IgD-negative memory B cell (primary cell): ENCODE results near the gene CARM1. TPM values are rescaled to one million over a fixed set of nuclear protein-coding genes. Genes with fewer than 3 reads are reported as not detected.
A peak's percentile ranks its signal among the peaks of the same experiment; 100 is the strongest.

ENCODE experiments used
- H3K27ac Mint-ChIP-seq, 3 donors: one replicate each; pipeline ENCODE4 v1.8.0; 2020 to 2022; ENCODE audit warnings: mild to moderate bottlenecking in 3 of 3, mixed read lengths in 3 of 3, moderate library complexity in 1 of 3
- H3K27me3 Mint-ChIP-seq: one replicate; pipeline ENCODE4 v1.8.0; 2021; ENCODE audit warnings: mixed read lengths
- H3K36me3 Mint-ChIP-seq: one replicate; pipeline ENCODE4 v1.8.0; 2020; ENCODE audit warnings: mild to moderate bottlenecking, mixed read lengths
- H3K4me1 Mint-ChIP-seq, 3 donors: one replicate each; pipeline ENCODE4 v1.8.0; 2020 to 2022; ENCODE audit warnings: mixed read lengths in 3 of 3, mild to moderate bottlenecking in 1 of 3
- H3K4me3 Mint-ChIP-seq, 4 donors: one replicate each; pipeline ENCODE4 v1.8.0; 2020 to 2022; ENCODE audit warnings: mild to moderate bottlenecking in 4 of 4, mixed read lengths in 4 of 4, moderate library complexity in 3 of 4
- H3K9me3 Mint-ChIP-seq, 3 donors: one replicate each; pipeline ENCODE4 v1.8.0; 2020 to 2021; ENCODE audit warnings: mixed read lengths in 3 of 3, mild to moderate bottlenecking in 1 of 3
- polyA plus RNA-seq: library from polyadenylated mRNA; unstranded; fragments of 300-500 nt; fragmentation: Illumina TruSeq; gene quantifications from one replicate; pipeline ENCODE4 v1.2.3, GENCODE V29; 2021

Gene CARM1
- polyA plus RNA-seq, 1 donor from 2014 or later: 1.4 TPM

- no peaks in the 10 kb centered on the region for H3K9me3 Mint-ChIP-seq
- H3K36me3 Mint-ChIP-seq: peaks cover 3% of the 10 kb centered on the region
- no peak overlapping the region for H3K27ac Mint-ChIP-seq
- H3K4me3 Mint-ChIP-seq: no peak overlapping the region
- no peaks in the 10 kb centered on the region for H3K27me3 Mint-ChIP-seq
- H3K4me1 Mint-ChIP-seq: peaks cover 6 to 16% (median 10%) of the 10 kb centered on the region in 3 donors
Measured at GRCh38 chr19:10895363-10895762, 24.0 kb downstream of the CARM1 start.

- H3K4me1 Mint-ChIP-seq: peaks cover 6 to 17% (median 10%) of the 10 kb centered on the region in 3 donors
Measured at GRCh38 chr19:10895920-10896319, 24.6 kb downstream of the CARM1 start.

GRCh38 chr19:10896851-10897526 lies 25.6 kb downstream of the CARM1 start:
- peaks cover 5% of the 10 kb centered on the region for H3K36me3 Mint-ChIP-seq
- H3K27me3 Mint-ChIP-seq: no peaks in the 10 kb centered on the region
- peak overlapping the region in 1 of 3 donors; percentile 35 for H3K27ac Mint-ChIP-seq
- H3K4me3 Mint-ChIP-seq: no peak overlapping the region
- peaks cover 6 to 17% (median 10%) of the 10 kb centered on the region in 3 donors for H3K4me1 Mint-ChIP-seq
- no peaks in the 10 kb centered on the region for H3K9me3 Mint-ChIP-seq

More at GRCh38 chr19:10895920-10896319, 24.6 kb downstream of the CARM1 start:
- Mint-ChIP-seq H3K9me3 (no peaks in the 10 kb centered on the region), H3K36me3 (peaks cover 4% of the 10 kb centered on the region), H3K27ac (no peak overlapping the region), H3K27me3 (no peaks in the 10 kb centered on the region), H3K4me3 (no peak overlapping the region)

- peaks cover 11% of the 10 kb centered on the region for H3K36me3 Mint-ChIP-seq
- no peak overlapping the region for H3K4me3 Mint-ChIP-seq
- peaks cover 6 to 17% (median 13%) of the 10 kb centered on the region in 3 donors for H3K4me1 Mint-ChIP-seq
- peak overlapping the region in 1 of 3 donors; percentile 7 for H3K27ac Mint-ChIP-seq
- H3K27me3 Mint-ChIP-seq: no peaks in the 10 kb centered on the region
- H3K9me3 Mint-ChIP-seq: peaks cover 0 to 5% (median 0%) of the 10 kb centered on the region in 3 donors
Measured at GRCh38 chr19:10898633-10899032, 27.3 kb downstream of the CARM1 start.

- H3K9me3 Mint-ChIP-seq: peaks cover 0 to 5% (median 0%) of the 10 kb centered on the region in 3 donors
- no peaks in the 10 kb centered on the region for H3K27me3 Mint-ChIP-seq
- peaks cover 6 to 17% (median 13%) of the 10 kb centered on the region in 3 donors for H3K4me1 Mint-ChIP-seq
- peaks cover 11% of the 10 kb centered on the region for H3K36me3 Mint-ChIP-seq
- peak overlapping the region in 1 of 3 donors; percentile 7 for H3K27ac Mint-ChIP-seq
- no peak overlapping the region for H3K4me3 Mint-ChIP-seq
Measured at GRCh38 chr19:10899151-10899653, 27.8 kb downstream of the CARM1 start.

- Mint-ChIP-seq H3K9me3 (peaks cover 0 to 2% (median 0%) of the 10 kb centered on the region in 3 donors), H3K27ac (no peak overlapping the region), H3K36me3 (peaks cover 6% of the 10 kb centered on the region), H3K4me1 (peaks cover 0 to under 1% (median 0%) of the 10 kb centered on the region in 3 donors), H3K27me3 (no peaks in the 10 kb centered on the region), H3K4me3 (no peak overlapping the region)
Measured at GRCh38 chr19:10907925-10908324, 36.6 kb downstream of the CARM1 start.

GRCh38 chr19:10908380-10908960 lies 37.1 kb downstream of the CARM1 start:
- Mint-ChIP-seq H3K36me3 (peaks cover 3% of the 10 kb centered on the region), H3K27ac (no peak overlapping the region), H3K27me3 (no peaks in the 10 kb centered on the region), H3K9me3 (no peaks in the 10 kb centered on the region), H3K4me1 (no peaks in the 10 kb centered on the region), H3K4me3 (no peak overlapping the region)

GRCh38 chr19:10911579-10912363 lies 40.4 kb downstream of the CARM1 start:
- Mint-ChIP-seq H3K4me1 (no peaks in the 10 kb centered on the region), H3K27ac (no peak overlapping the region), H3K9me3 (no peaks in the 10 kb centered on the region), H3K36me3 (no peaks in the 10 kb centered on the region), H3K27me3 (no peaks in the 10 kb centered on the region), H3K4me3 (no peak overlapping the region)

GRCh38 chr19:10912619-10913018 lies 41.3 kb downstream of the CARM1 start:
- Mint-ChIP-seq H3K9me3 (no peaks in the 10 kb centered on the region), H3K4me3 (no peak overlapping the region), H3K27ac (no peak overlapping the region), H3K27me3 (no peaks in the 10 kb centered on the region), H3K36me3 (no peaks in the 10 kb centered on the region), H3K4me1 (no peaks in the 10 kb centered on the region)

- H3K4me3 Mint-ChIP-seq: peak overlapping the region in 1 of 4 donors; percentile 5
- no peak overlapping the region for H3K27ac Mint-ChIP-seq
- no peaks in the 10 kb centered on the region for H3K9me3 Mint-ChIP-seq
- peaks cover 0 to 3% (median 0%) of the 10 kb centered on the region in 3 donors for H3K4me1 Mint-ChIP-seq
- no peaks in the 10 kb centered on the region for H3K27me3 Mint-ChIP-seq
- H3K36me3 Mint-ChIP-seq: no peaks in the 10 kb centered on the region
Measured at GRCh38 chr19:10913716-10914340, 42.5 kb downstream of the CARM1 start.

- H3K36me3 Mint-ChIP-seq: peaks cover 2% of the 10 kb centered on the region
- H3K4me3 Mint-ChIP-seq: no peak overlapping the region
- H3K4me1 Mint-ChIP-seq: peaks cover 0 to 3% (median 0%) of the 10 kb centered on the region in 3 donors
- no peaks in the 10 kb centered on the region for H3K27me3 Mint-ChIP-seq
- no peaks in the 10 kb centered on the region for H3K9me3 Mint-ChIP-seq
- no peak overlapping the region for H3K27ac Mint-ChIP-seq
Measured at GRCh38 chr19:10915130-10916091, 44.1 kb downstream of the CARM1 start.

GRCh38 chr19:10916602-10917001 lies 45.2 kb downstream of the CARM1 start:
- Mint-ChIP-seq H3K27ac (no peak overlapping the region), H3K4me3 (no peak overlapping the region), H3K4me1 (peaks cover 0 to 3% (median 0%) of the 10 kb centered on the region in 3 donors), H3K9me3 (no peaks in the 10 kb centered on the region), H3K36me3 (peaks cover 2% of the 10 kb centered on the region), H3K27me3 (no peaks in the 10 kb centered on the region)

GRCh38 chr19:10918359-10918758 lies 47.0 kb downstream of the CARM1 start:
- H3K4me1 Mint-ChIP-seq: peaks cover 0 to 3% (median 0%) of the 10 kb centered on the region in 3 donors
- no peak overlapping the region for H3K4me3 Mint-ChIP-seq
- H3K9me3 Mint-ChIP-seq: no peaks in the 10 kb centered on the region
- H3K27ac Mint-ChIP-seq: no peak overlapping the region
- no peaks in the 10 kb centered on the region for H3K27me3 Mint-ChIP-seq
- peaks cover 2% of the 10 kb centered on the region for H3K36me3 Mint-ChIP-seq
